Esophagus muscularis mucosa (tissue), 4 donors: ENCODE data around the gene CHRND. TPM values are rescaled to one million over a fixed set of nuclear protein-coding genes. Genes with fewer than 3 reads are reported as not detected.

ENCODE experiments used
- DNase-seq: peaks from one replicate; pipeline ENCODE4 v3.0.0-alpha.2; 2017; ENCODE audit errors: extremely low spot score
- H3K27ac ChIP-seq, 4 donors: fragments of 200-600 bp; sonication (generic); replicated peaks in 1 of 4; 1 replicate in 3 of 4; 2 replicates in 1 of 4; pipeline ENCODE4 v1.5.1; 2016 to 2019; ENCODE audit warnings: mild to moderate bottlenecking in 1 of 4
- H3K27me3 ChIP-seq, 4 donors: fragments of 200-600 bp; sonication (generic); one replicate each; pipeline versions ENCODE4 v1.5.1 to v1.6.0; 2016 to 2019
- H3K36me3 ChIP-seq, 4 donors: fragments of 200-600 bp; sonication (generic); one replicate each; pipeline ENCODE4 v1.5.1; 2016 to 2019
- H3K4me1 ChIP-seq, 4 donors: fragments of 200-600 bp; sonication (generic); one replicate each; pipeline ENCODE4 v1.5.1; 2016 to 2019
- H3K4me3 ChIP-seq, 4 donors: fragments of 200-600 bp; sonication (generic); 1 replicate in 2 of 4; 2 replicates in 2 of 4; pipeline ENCODE4 v1.5.1; 2016 to 2019; ENCODE audit warnings: mild to moderate bottlenecking in 4 of 4, moderate library complexity in 1 of 4
- H3K9me3 ChIP-seq, 4 donors: fragments of 200-600 bp; sonication (generic); 1 replicate in 3 of 4; 2 replicates in 1 of 4; pipeline ENCODE4 v1.5.1; 2016 to 2019
- CTCF ChIP-seq, 3 experiments: fragments of 200-600 bp in 2 of 3; fragments of 450-650 bp in 1 of 3; sonication (generic) in 2 of 3; IDR thresholded peaks; one replicate each; pipeline ENCODE4 v1.5.1; 2017 to 2019; ENCODE audit warnings: antibody characterized with exemption in 3 of 3, mild to moderate bottlenecking in 2 of 3, moderate library complexity in 1 of 3
- EP300 ChIP-seq: sonication (generic); formaldehyde crosslinking; IDR thresholded peaks from one replicate; pipeline ENCODE4 v1.6.1; 2017; ENCODE audit warnings: antibody characterized with exemption
- POLR2A ChIP-seq: fragments of 450-650 bp; IDR thresholded peaks from one replicate; pipeline ENCODE4 v1.6.1; 2017; ENCODE audit warnings: antibody characterized with exemption, moderate library complexity, mild to moderate bottlenecking, low read depth
- POLR2AphosphoS5 ChIP-seq, 2 donors: sonication (generic); formaldehyde crosslinking; IDR thresholded peaks; one replicate each; pipeline ENCODE4 v1.6.1; 2017; ENCODE audit warnings: antibody characterized with exemption in 2 of 2
- WGBS: methylation state at CpG from one replicate; pipeline ENCODE4 v1.1.5; 2018; 5-methylcytosine and 5-hydroxymethylcytosine counted together
- intact Hi-C: fragments of 100-400 bp; cut with DNase I; formaldehyde crosslinking; loops from one replicate; pipeline ENCODE4 v1.15.1; 2023
- total RNA-seq, 4 donors: library from RNA; depleted of rRNA; stranded (reverse); fragments of >200 nt; gene quantifications; one replicate each; pipeline versions ENCODE4 v1.1.0 to v1.2.1, GENCODE V29; 2016

CHRND gene
- total RNA-seq, 4 donors from 2014 or later, result not detected

GRCh38 chr2:232503809-232504323 lies 22.1 kb upstream of the CHRND start:
- H3K36me3 ChIP-seq, result no peaks in the 10 kb centered on the region
- H3K4me1 ChIP-seq, result peaks cover 2 to 23% (median 22%) of the 10 kb centered on the region in 4 donors
- H3K27ac ChIP-seq, result peak overlapping the region in 3 of 4 donors; percentile 35 to 60 (median 42)
- intact Hi-C loops, result no loop called here
- H3K4me3 ChIP-seq, result peak overlapping the region; percentile 64 to 72 (median 66)
- H3K9me3 ChIP-seq, result no peaks in the 10 kb centered on the region
- 51% methylated on average over 15 of the region's 16 CpGs for WGBS
- TF ChIP-seq POLR2AphosphoS5 (IDR thresholded peaks at IDR 0.05), result no peak
- no peak for TF ChIP-seq EP300
- DNase-seq, result no peak
- H3K27me3 ChIP-seq, result peaks cover 0 to 36% (median 9%) of the 10 kb centered on the region in 4 donors

- Histone ChIP-seq H3K36me3 (no peaks in the 10 kb centered on the region), H3K4me3 (no peak overlapping the region), H3K4me1 (peaks cover 2 to 23% (median 22%) of the 10 kb centered on the region in 4 donors), H3K27me3 (peaks cover 0 to 36% (median 9%) of the 10 kb centered on the region in 4 donors), H3K9me3 (no peaks in the 10 kb centered on the region), H3K27ac (no peak overlapping the region)
- DNase-seq, result no peak
- intact Hi-C loops, result no loop called here
- TF ChIP-seq CTCF (IDR thresholded peaks at IDR 0.05) (no peak), POLR2A (no peak), EP300 (no peak), POLR2AphosphoS5 (IDR thresholded peaks at IDR 0.05) (no peak)
- WGBS, result 100% methylated on average over 2 of the region's 2 CpGs
Observed at GRCh38 chr2:232504438-232504837, 21.5 kb upstream of the CHRND start.

GRCh38 chr2:232505856-232506255 lies 20.1 kb upstream of the CHRND start:
- Histone ChIP-seq H3K36me3 (no peaks in the 10 kb centered on the region), H3K4me3 (no peak overlapping the region), H3K4me1 (peaks cover 2 to 23% (median 22%) of the 10 kb centered on the region in 4 donors), H3K27me3 (peaks cover 0 to 36% (median 9%) of the 10 kb centered on the region in 4 donors), H3K9me3 (no peaks in the 10 kb centered on the region), H3K27ac (no peak overlapping the region)
- intact Hi-C loops, result no loop called here
- DNase-seq, result no peak
- 32% methylated on average over 8 of the region's 10 CpGs for WGBS
- TF ChIP-seq POLR2AphosphoS5 (IDR thresholded peaks at IDR 0.05) (no peak), EP300 (no peak), POLR2A (no peak), CTCF (IDR thresholded peaks at IDR 0.05) (no peak)

GRCh38 chr2:232506709-232507108 lies 19.3 kb upstream of the CHRND start:
- Histone ChIP-seq H3K9me3 (no peaks in the 10 kb centered on the region), H3K27ac (no peak overlapping the region), H3K4me1 (peaks cover 2 to 23% (median 22%) of the 10 kb centered on the region in 4 donors), H3K4me3 (no peak overlapping the region), H3K36me3 (no peaks in the 10 kb centered on the region), H3K27me3 (peaks cover 0 to 43% (median 9%) of the 10 kb centered on the region in 4 donors)
- TF ChIP-seq CTCF (IDR thresholded peaks at IDR 0.05) (no peak), POLR2A (no peak), POLR2AphosphoS5 (IDR thresholded peaks at IDR 0.05) (no peak)
- no peak for DNase-seq
- intact Hi-C loops, result no loop called here
- WGBS, result 84% methylated on average over 3 of the region's 4 CpGs

- H3K36me3 ChIP-seq, result no peaks in the 10 kb centered on the region
- peaks cover 0 to 48% (median 5%) of the 10 kb centered on the region in 4 donors for H3K27me3 ChIP-seq
- 94% methylated on average over 3 of the region's 7 CpGs for WGBS
- no peaks in the 10 kb centered on the region for H3K9me3 ChIP-seq
- H3K4me1 ChIP-seq, result peaks cover 0 to 8% (median 7%) of the 10 kb centered on the region in 4 donors
- no peak for TF ChIP-seq POLR2AphosphoS5 (IDR thresholded peaks at IDR 0.05)
- no peak for TF ChIP-seq POLR2A
- no peak for TF ChIP-seq CTCF (IDR thresholded peaks at IDR 0.05)
- TF ChIP-seq EP300, result no peak
- H3K27ac ChIP-seq, result no peak overlapping the region
- intact Hi-C loops, result no loop called here
- no peak overlapping the region for H3K4me3 ChIP-seq
- no peak for DNase-seq
Observed at GRCh38 chr2:232508251-232508650, 17.7 kb upstream of the CHRND start.
